Smooth muscle cell (in vitro differentiated cells): ENCODE measurements around the gene CCDC148. TPM values are rescaled to one million over a fixed set of nuclear protein-coding genes. Genes with fewer than 3 reads are reported as not detected.

ENCODE experiments used
- DNase-seq: peaks from one replicate; lab custom pipeline; 2025; ENCODE audit not compliant: unreplicated experiment; lab: John Stamatoyannopoulos, UW
- H2AFZ ChIP-seq: fragments of 200-600 bp; sonication (generic); 2 replicates; pipeline ENCODE4 v1.6.0; 2016; ENCODE audit warnings: antibody characterized with exemption, low read depth, mild to moderate bottlenecking
- H3F3A ChIP-seq: fragments of 200-600 bp; sonication (generic); 2 replicates; pipeline ENCODE4 v1.6.0; 2017; ENCODE audit warnings: antibody characterized with exemption, low read depth
- H3K27ac ChIP-seq: fragments of 200-600 bp; sonication (generic); 2 replicates; pipeline ENCODE4 v1.5.1; 2016; ENCODE audit warnings: low read depth, mild to moderate bottlenecking
- H3K27me3 ChIP-seq: fragments of 200-600 bp; sonication (generic); 2 replicates; pipeline ENCODE4 v1.6.1; 2016; ENCODE audit warnings: low read depth, mild to moderate bottlenecking
- H3K36me3 ChIP-seq: fragments of 200-600 bp; sonication (generic); 2 replicates; pipeline ENCODE4 v1.5.1; 2016; ENCODE audit warnings: low read depth
- H3K4me1 ChIP-seq: fragments of 200-600 bp; sonication (generic); 2 replicates; pipeline ENCODE4 v1.5.1; 2016; ENCODE audit warnings: low read depth
- H3K4me2 ChIP-seq: fragments of 200-600 bp; sonication (generic); 2 replicates; pipeline ENCODE4 v1.6.0; 2016; ENCODE audit warnings: mild to moderate bottlenecking
- H3K4me3 ChIP-seq: fragments of 200-600 bp; sonication (generic); 2 replicates; pipeline ENCODE4 v1.5.1; 2016; ENCODE audit warnings: mild to moderate bottlenecking
- H3K79me2 ChIP-seq: fragments of 200-600 bp; sonication (generic); 2 replicates; pipeline ENCODE4 v1.6.0; 2016; ENCODE audit warnings: low read depth, mild to moderate bottlenecking
- H3K9ac ChIP-seq: fragments of 200-600 bp; sonication (generic); 2 replicates; pipeline ENCODE4 v1.6.0; 2016; ENCODE audit warnings: low read depth
- H3K9me3 ChIP-seq: fragments of 200-600 bp; sonication (generic); replicated peaks from 2 replicates; pipeline ENCODE4 v1.5.1; 2016; ENCODE audit warnings: low read depth
- H4K20me1 ChIP-seq: fragments of 200-600 bp; sonication (generic); 2 replicates; pipeline ENCODE4 v1.6.0; 2016; ENCODE audit warnings: low read depth
- WGBS: methylation state at CpG from one replicate; pipeline ENCODE4 v1.1.7; 2016; ENCODE audit warnings: low lambda C conversion rate; 5-methylcytosine and 5-hydroxymethylcytosine counted together
- polyA plus RNA-seq: library from polyadenylated mRNA; unstranded; fragments of >200 nt; fragmentation: Nextera tagmentation; extraction: Ambion mirVana; gene quantifications from 2 replicates; pipeline ENCODE4 v1.2.1, GENCODE V29; 2016
- total RNA-seq: library from RNA; depleted of rRNA; stranded (reverse); fragments of >200 nt; gene quantifications from 2 replicates; pipeline ENCODE4 v1.2.3, GENCODE V29; 2014
- TF ChIP-seq, protein P1 (sequence below): fragments of 200-600 bp; sonication (generic); IDR thresholded peaks from 2 replicates; pipeline ENCODE4 v1.5.1; 2017; ENCODE audit warnings: borderline replicate concordance, mild to moderate bottlenecking, antibody characterized with exemption; ENCODE audit not compliant: insufficient read depth, poor library complexity, severe bottlenecking

CCDC148 gene
- total and polyA plus RNA-seq, 2 experiments from 2014 or later: 0.09 TPM; not detected in 1

DNA sequence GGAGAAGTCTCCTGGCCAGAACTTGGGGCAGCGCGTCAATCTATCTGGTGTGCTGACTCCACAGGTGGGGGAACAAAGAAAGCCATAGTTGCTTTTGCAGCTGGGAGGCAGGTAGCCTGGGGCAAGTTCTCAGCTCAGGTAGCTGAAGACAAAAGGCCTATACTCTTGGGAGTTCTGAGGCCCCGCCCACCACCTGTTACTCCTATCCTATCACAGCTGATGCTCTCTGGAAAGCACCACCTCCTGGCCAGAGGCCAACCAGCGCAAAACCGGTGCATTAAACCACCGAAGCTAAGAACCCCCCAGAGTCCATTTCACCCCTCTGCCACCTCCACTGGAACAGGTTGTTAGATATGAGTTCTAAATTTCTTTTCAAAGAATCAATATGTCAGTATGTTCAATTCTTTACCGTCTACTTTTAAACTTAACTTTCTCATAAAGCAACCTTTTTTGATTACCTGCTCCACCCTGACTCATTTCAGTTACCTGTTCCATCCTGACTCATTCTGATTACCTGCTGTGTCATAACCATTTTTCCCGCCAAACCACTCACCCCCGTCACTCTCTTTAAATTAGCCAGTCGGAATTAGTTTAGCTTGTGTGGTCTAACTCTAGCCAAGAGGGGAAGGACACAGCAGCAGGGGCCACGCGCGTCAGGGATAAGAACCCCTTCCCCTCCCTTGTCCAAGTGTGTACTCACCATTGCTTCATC, 311.5 kb downstream of the CCDC148 start:
- H3K9me3 ChIP-seq: no peaks in the 10 kb centered on the region
- H3F3A ChIP-seq: no peaks in the 10 kb centered on the region
- H3K9ac ChIP-seq: no peak overlapping the region
- 91% methylated on average over 13 of the region's 13 CpGs for WGBS
- TF ChIP-seq, protein P1, sequence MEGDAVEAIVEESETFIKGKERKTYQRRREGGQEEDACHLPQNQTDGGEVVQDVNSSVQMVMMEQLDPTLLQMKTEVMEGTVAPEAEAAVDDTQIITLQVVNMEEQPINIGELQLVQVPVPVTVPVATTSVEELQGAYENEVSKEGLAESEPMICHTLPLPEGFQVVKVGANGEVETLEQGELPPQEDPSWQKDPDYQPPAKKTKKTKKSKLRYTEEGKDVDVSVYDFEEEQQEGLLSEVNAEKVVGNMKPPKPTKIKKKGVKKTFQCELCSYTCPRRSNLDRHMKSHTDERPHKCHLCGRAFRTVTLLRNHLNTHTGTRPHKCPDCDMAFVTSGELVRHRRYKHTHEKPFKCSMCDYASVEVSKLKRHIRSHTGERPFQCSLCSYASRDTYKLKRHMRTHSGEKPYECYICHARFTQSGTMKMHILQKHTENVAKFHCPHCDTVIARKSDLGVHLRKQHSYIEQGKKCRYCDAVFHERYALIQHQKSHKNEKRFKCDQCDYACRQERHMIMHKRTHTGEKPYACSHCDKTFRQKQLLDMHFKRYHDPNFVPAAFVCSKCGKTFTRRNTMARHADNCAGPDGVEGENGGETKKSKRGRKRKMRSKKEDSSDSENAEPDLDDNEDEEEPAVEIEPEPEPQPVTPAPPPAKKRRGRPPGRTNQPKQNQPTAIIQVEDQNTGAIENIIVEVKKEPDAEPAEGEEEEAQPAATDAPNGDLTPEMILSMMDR: no peak
- no peak for DNase-seq
- no peak overlapping the region for H3K27ac ChIP-seq
- H3K4me2 ChIP-seq: no peak overlapping the region
- H3K4me1 ChIP-seq: no peaks in the 10 kb centered on the region
- H3K27me3 ChIP-seq: no peaks in the 10 kb centered on the region
- no peaks in the 10 kb centered on the region for H4K20me1 ChIP-seq
- no peaks in the 10 kb centered on the region for H3K79me2 ChIP-seq
- H3K4me3 ChIP-seq: no peak overlapping the region
- H2AFZ ChIP-seq: no peak overlapping the region
- H3K36me3 ChIP-seq: no peaks in the 10 kb centered on the region

DNA sequence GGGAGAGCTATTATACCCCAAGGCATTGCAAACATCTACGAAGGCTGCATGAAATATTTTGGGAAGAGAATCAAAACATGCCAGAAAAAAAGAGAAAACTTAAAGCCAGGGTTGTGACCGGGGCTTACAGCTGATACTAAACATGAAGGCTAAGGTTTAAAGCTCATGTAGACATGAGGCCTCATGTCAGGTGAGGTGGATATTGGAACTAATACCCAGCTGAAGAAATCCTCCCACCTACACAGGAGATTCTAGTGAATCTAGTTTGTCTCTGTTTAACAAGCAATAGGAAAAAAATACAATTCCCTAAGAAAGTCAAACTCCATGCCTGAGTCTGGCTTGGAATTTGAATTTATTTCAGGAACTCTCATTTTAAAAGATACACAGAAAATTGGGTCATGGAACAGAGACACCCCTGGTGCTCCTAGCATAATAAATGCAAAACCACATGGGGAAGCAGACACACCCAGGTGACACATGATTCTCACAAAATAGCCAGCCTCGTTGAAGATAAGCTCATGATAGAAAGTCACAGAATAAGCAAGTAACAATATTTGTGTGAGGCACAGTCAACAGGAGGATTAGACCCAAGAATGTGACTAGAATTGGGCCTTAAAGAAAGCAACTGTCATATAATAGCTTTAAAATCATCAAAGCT, 312.7 kb downstream of the CCDC148 start:
- Histone ChIP-seq H3K4me3 (no peak overlapping the region), H3K27me3 (no peaks in the 10 kb centered on the region), H3K9ac (no peak overlapping the region), H3K4me1 (no peaks in the 10 kb centered on the region), H3F3A (no peaks in the 10 kb centered on the region), H4K20me1 (no peaks in the 10 kb centered on the region), H3K9me3 (no peaks in the 10 kb centered on the region), H3K27ac (no peak overlapping the region), H3K36me3 (no peaks in the 10 kb centered on the region), H3K79me2 (no peaks in the 10 kb centered on the region), H3K4me2 (no peak overlapping the region), H2AFZ (no peak overlapping the region)
- TF ChIP-seq, protein P1: no peak
- 81% methylated on average over 3 of the region's 3 CpGs for WGBS
- no peak for DNase-seq

DNA sequence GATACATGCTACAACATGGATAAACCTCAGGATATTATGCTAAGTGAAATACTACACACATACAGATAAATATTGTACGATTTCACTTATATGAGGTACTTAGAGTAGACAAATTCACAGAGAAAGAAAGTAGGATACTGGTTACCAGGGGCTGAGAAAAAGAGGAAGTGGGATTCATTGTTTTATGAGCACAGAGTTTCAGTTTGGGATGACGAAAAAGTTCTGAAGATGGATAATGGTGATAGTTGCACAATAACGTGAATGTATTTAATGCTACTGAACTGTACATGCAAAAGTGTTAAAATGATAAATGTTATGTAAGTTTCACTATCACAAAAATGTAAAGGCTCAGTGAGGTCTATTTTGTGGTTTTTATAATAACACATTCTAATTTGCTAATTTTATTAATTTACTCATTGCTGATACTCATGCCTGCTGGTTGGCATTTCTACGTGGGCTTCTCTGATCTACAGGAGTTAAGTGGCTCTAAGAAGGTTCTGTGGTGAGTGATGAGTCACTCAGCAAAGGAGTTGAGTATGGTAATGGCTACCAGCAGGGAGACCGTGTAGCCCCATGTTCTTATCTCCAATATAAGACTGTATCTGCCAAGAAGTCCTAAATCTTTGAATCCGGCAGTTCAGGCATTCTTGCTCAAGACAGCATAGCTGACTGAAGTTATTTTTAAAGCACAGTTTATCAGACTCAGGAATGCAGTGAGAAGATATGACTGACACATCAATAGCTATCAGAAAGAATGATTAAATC, 313.8 kb downstream of the CCDC148 start:
- no peaks in the 10 kb centered on the region for H3K9me3 ChIP-seq
- H4K20me1 ChIP-seq: no peaks in the 10 kb centered on the region
- H3K9ac ChIP-seq: no peak overlapping the region
- H3K4me3 ChIP-seq: no peak overlapping the region
- 35% methylated on average over 6 of the region's 6 CpGs for WGBS
- H3K27ac ChIP-seq: peak overlapping the region; percentile 30
- no peaks in the 10 kb centered on the region for H3F3A ChIP-seq
- no peaks in the 10 kb centered on the region for H3K27me3 ChIP-seq
- no peaks in the 10 kb centered on the region for H3K36me3 ChIP-seq
- TF ChIP-seq, protein P1: no peak
- H2AFZ ChIP-seq: no peak overlapping the region
- no peak for DNase-seq
- H3K79me2 ChIP-seq: no peaks in the 10 kb centered on the region
- no peaks in the 10 kb centered on the region for H3K4me1 ChIP-seq
- peak overlapping the region; percentile 20 for H3K4me2 ChIP-seq
